WTC11 (cell line): ENCODE data around the gene FOXO3B. TPM values are rescaled to one million over a fixed set of nuclear protein-coding genes. Genes with fewer than 3 reads are reported as not detected.
"Not testable (repeated sequence)": the region's sequence is repeated elsewhere in the genome, so short reads cannot be mapped to it uniquely, and the experiment has no call there.

ENCODE experiments used
- ATAC-seq: fragments of 200-7000 bp; cut with Tn5 transposase; 2 replicates; pipeline ENCODE4 v1.10.0; 2021; ENCODE audit warnings: mild to moderate bottlenecking, moderate library complexity
- CTCF ChIA-PET: fragments of 300-600 bp; sonication (Branson Sonifier 250); formaldehyde crosslinking; loops from one replicate; lab custom pipeline; 2021; ENCODE audit warnings: antibody characterized with exemption; lab: Charles Lee
- POLR2A ChIA-PET: fragments of 350-600 bp; sonication (Branson Sonifier 250); formaldehyde crosslinking; loops from one replicate; lab custom pipeline; 2021; ENCODE audit warnings: antibody characterized with exemption; lab: Charles Lee
- DNase-seq: peaks from one replicate; pipeline ENCODE4 v3.0.0; 2021; ENCODE audit warnings: low spot score
- H3K27ac Mint-ChIP-seq: 2 replicates; pipeline ENCODE4 v1.8.0; 2021; ENCODE audit warnings: mixed read lengths
- H3K27me3 Mint-ChIP-seq: 2 replicates; pipeline ENCODE4 v1.8.0; 2021; ENCODE audit warnings: low read depth, mild to moderate bottlenecking, moderate library complexity, mixed read lengths
- H3K36me3 Mint-ChIP-seq: 2 replicates; pipeline ENCODE4 v1.8.0; 2021; ENCODE audit warnings: mixed read lengths
- H3K4me1 Mint-ChIP-seq: 2 replicates; pipeline ENCODE4 v1.8.0; 2022; ENCODE audit warnings: mixed read lengths
- H3K4me3 Mint-ChIP-seq: 2 replicates; pipeline ENCODE4 v1.8.0; 2021; ENCODE audit warnings: mild to moderate bottlenecking, moderate library complexity, mixed read lengths
- H3K9me3 Mint-ChIP-seq: 2 replicates; pipeline ENCODE4 v1.8.0; 2021; ENCODE audit warnings: mixed read lengths
- ZNF121 ChIP-seq: sonication (generic); formaldehyde crosslinking; IDR thresholded peaks from 2 replicates; pipeline ENCODE4 v1.8.0; 2023; ENCODE audit warnings: missing genetic modification reagents
- total RNA-seq: library from RNA; stranded (reverse); gene quantifications from 3 replicates; pipeline ENCODE4 v1.2.3, GENCODE V29; 2021
- TF ChIP-seq, protein P1 (sequence below): sonication (generic); formaldehyde crosslinking; IDR thresholded peaks from 2 replicates; pipeline ENCODE4 v1.8.1; 2023; ENCODE audit warnings: mild to moderate bottlenecking, missing genetic modification reagents, moderate library complexity
- TF ChIP-seq, protein P2 (sequence below): sonication (generic); formaldehyde crosslinking; IDR thresholded peaks from 2 replicates; pipeline ENCODE4 v1.8.0; 2022; ENCODE audit warnings: mild to moderate bottlenecking, missing genetic modification reagents

FOXO3B gene
- total RNA-seq, 1 experiment from 2014 or later = 11.9 TPM

GRCh38 chr17:18643124-18643523 is 39.0 kb downstream of the FOXO3B start:
- ATAC-seq, H3K4me1 Mint-ChIP-seq, DNase-seq, H3K4me3 Mint-ChIP-seq, H3K27me3 Mint-ChIP-seq, POLR2A ChIA-PET, H3K9me3 Mint-ChIP-seq, H3K36me3 Mint-ChIP-seq, H3K27ac Mint-ChIP-seq, CTCF ChIA-PET: not testable (repeated sequence)

DNA sequence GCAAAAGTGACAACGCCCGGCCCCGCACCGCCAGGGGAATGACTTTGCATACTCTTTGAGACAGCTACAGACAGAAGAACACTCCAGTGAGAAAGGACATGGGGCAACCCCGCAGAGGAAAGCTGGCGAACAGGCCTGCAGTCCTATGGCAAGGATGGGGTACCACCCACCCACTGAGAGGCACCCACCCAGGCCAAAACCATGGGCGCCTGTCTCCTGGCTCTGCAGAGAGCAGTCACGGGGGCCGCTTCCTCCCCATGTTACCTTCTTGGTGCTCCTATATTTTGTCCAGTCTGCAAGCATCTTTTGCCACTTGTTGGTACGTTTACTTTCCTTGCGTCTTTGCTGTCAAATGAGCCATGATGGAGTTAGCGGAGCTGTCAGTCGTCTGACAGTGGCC is 43.8 kb downstream of the FOXO3B start:
- POLR2A ChIA-PET, CTCF ChIA-PET: not testable (repeated sequence)

DNA sequence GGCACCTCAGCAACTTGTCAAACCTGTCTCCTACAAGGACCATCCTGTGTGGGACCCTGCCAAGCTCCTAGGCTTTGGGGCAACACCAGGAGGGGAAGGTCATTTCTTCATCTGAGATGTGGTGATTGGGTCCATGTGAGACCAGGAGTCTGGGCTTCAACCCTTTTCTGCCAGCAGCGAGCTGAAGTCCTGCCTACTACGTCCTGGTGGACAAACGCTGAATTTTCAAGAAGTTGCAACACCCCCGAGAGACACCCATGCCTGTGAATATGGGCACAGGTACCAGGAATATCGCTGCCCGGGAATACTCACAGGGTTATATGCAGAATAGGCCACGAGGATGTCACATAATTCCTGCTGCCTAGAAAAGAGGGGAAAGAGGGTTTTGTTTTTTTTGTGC is 45.9 kb downstream of the FOXO3B start:
- H3K4me1 Mint-ChIP-seq, H3K9me3 Mint-ChIP-seq, H3K36me3 Mint-ChIP-seq, H3K4me3 Mint-ChIP-seq, DNase-seq, ATAC-seq, H3K27ac Mint-ChIP-seq, CTCF ChIA-PET: not testable (repeated sequence)
- POLR2A ChIA-PET = interaction anchor here (0.6 kb wide), 1 partner anchor 823 kb away, joined by 5 read pairs; no protein-coding TSS in a partner anchor
- H3K27me3 Mint-ChIP-seq = peaks cover 23% of the 10 kb centered on the region

More for the DNA sequence above, 43.8 kb downstream of the FOXO3B start:
- H3K4me3 Mint-ChIP-seq, H3K9me3 Mint-ChIP-seq, ATAC-seq, H3K27ac Mint-ChIP-seq, DNase-seq, H3K36me3 Mint-ChIP-seq, H3K4me1 Mint-ChIP-seq: not testable (repeated sequence)
- peaks cover 23% of the 10 kb centered on the region for H3K27me3 Mint-ChIP-seq

- ATAC-seq, H3K4me3 Mint-ChIP-seq, H3K9me3 Mint-ChIP-seq, DNase-seq, H3K36me3 Mint-ChIP-seq, H3K4me1 Mint-ChIP-seq, H3K27ac Mint-ChIP-seq, CTCF ChIA-PET: not testable (repeated sequence)
- H3K27me3 Mint-ChIP-seq = peaks cover 23% of the 10 kb centered on the region
- POLR2A ChIA-PET = interaction anchor here (0.6 kb wide), 1 partner anchor 823 kb away, joined by 5 read pairs; no protein-coding TSS in a partner anchor
Measured at GRCh38 chr17:18635773-18636172, 46.3 kb downstream of the FOXO3B start.

GRCh38 chr17:18634550-18635263 is 47.4 kb downstream of the FOXO3B start:
- TF ChIP-seq, protein P1, sequence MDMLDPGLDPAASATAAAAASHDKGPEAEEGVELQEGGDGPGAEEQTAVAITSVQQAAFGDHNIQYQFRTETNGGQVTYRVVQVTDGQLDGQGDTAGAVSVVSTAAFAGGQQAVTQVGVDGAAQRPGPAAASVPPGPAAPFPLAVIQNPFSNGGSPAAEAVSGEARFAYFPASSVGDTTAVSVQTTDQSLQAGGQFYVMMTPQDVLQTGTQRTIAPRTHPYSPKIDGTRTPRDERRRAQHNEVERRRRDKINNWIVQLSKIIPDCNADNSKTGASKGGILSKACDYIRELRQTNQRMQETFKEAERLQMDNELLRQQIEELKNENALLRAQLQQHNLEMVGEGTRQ (CRISPR knock-in tag) = peak; percentile 86
- TF ChIP-seq ZNF121 (CRISPR knock-in tag) = 0 out of 2 replicates have a peak, but pooled peaks have one; percentile 14
- TF ChIP-seq, protein P2, sequence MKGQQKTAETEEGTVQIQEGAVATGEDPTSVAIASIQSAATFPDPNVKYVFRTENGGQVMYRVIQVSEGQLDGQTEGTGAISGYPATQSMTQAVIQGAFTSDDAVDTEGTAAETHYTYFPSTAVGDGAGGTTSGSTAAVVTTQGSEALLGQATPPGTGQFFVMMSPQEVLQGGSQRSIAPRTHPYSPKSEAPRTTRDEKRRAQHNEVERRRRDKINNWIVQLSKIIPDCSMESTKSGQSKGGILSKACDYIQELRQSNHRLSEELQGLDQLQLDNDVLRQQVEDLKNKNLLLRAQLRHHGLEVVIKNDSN = peak; percentile 84
- POLR2A ChIA-PET, H3K27ac Mint-ChIP-seq, CTCF ChIA-PET, H3K4me1 Mint-ChIP-seq, H3K9me3 Mint-ChIP-seq, H3K36me3 Mint-ChIP-seq: not testable (repeated sequence)
- Mint-ChIP-seq H3K27me3 (peaks cover 23% of the 10 kb centered on the region), H3K4me3 (peak overlapping the region; percentile 60)
- DNase-seq (peak; percentile 22), ATAC-seq (peak; percentile 80)

Other genes with a start within 250 kb of the FOXO3B start
- not detected in 3 replicates for gene LGALS9C, start 205.5 kb downstream of the FOXO3B start, total RNA-seq
- gene TBC1D28, start 37.9 kb downstream of the FOXO3B start, total RNA-seq = 0.09 to 0.15 TPM in 2 of 3 replicates, not detected in the other
- not detected in 3 replicates for gene FBXW10, start 61.7 kb upstream of the FOXO3B start, total RNA-seq
- gene TVP23B, start 98.9 kb upstream of the FOXO3B start, total RNA-seq = 21.3 to 25.1 TPM (median 21.7 TPM) in 3 replicates
- 47.0 to 51.4 TPM (median 50.9 TPM) in 3 replicates for gene PRPSAP2, start 175.8 kb upstream of the FOXO3B start, total RNA-seq